Astrocyte of the spinal cord (primary cell): ENCODE data around the gene PHYHIPL.
"Not testable (repeated sequence)": the region's sequence is repeated elsewhere in the genome, so short reads cannot be mapped to it uniquely, and the experiment has no call there.

ENCODE experiments used
- DNase-seq: peaks from one replicate; pipeline ENCODE4 v3.0.0; 2011; ENCODE audit warnings: low read depth, low spot score
- H3K4me3 ChIP-seq: 2 replicates; pipeline ENCODE4 v1.5.1; 2011; ENCODE audit warnings: low read depth, mild to moderate bottlenecking, low read length, moderate library complexity
- CTCF ChIP-seq: IDR thresholded peaks from 2 replicates; pipeline ENCODE4 v1.5.1; 2012; ENCODE audit warnings: low read depth, mild to moderate bottlenecking, low read length, inconsistent platforms
- in situ Hi-C: cut with HindIII; loops from 2 replicates; pipeline ENCODE4 v1.10.0; 2017; ENCODE audit warnings: low sequenced_read_pairs

The PHYHIPL gene

DNA sequence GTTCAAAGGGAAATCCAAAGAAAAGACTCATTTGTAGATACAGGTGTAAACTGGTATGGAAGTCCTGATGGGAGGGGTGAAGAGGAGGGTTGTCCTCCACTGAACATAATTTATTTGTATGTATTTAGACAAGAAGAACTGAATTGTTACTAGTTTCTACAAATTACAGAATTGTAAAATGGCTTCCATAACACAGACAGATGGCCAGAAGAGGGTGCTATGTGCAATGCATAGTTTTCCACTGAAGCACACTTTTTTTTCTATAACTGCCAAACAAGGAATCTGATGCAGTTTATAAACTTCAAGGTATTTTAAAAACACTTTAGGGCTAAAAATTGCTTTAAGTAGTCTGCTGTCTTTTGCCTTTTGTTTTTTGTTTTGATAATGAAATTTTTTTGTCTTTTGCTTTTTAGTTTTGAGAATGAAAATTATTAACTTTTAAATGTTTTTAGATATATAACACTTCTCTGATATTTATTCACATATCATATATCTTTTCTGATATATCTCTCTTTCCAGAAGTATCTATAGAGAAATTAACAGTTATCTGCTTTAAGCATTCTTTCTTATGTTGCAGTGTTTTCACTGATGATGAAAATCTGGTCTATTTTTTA, 58.5 kb downstream of the PHYHIPL start:
- DNase-seq: peak; percentile 51
- no peak overlapping the region for H3K4me3 ChIP-seq
- peak; percentile 70 for TF ChIP-seq CTCF
- in situ Hi-C loops: no loop called here

DNA sequence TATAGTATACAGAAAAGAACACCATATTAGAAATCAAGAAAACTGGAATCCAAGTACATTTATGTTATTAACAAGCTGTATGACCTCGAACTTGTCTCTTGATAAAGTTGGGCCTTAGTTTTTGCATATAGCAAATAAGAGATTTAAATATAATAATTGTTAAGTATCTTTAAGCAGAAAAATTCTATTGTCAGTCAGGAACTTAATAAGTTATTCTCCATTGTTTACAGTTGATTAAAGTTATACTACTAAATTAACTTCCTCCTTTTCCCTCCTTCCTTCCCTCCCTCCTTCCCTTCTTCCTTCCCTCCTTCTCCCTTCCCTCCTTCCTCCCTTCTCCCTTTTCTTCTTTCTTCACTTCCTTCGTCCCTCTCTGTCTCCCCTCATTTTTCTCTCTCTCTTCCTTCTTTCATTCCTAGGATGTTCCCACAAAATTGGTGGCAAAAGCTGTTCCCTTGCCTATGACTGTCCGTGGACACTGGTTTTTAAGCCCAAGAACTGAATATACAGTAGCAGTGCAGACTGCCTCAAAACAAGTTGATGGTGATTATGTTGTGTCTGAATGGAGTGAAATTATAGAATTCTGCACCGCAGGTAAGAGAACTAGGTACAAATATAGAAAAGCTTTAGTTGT, 59.7 kb downstream of the PHYHIPL start:
- no peak for DNase-seq
- no peak for TF ChIP-seq CTCF
- no peak overlapping the region for H3K4me3 ChIP-seq
- in situ Hi-C loops: no loop called here

DNA sequence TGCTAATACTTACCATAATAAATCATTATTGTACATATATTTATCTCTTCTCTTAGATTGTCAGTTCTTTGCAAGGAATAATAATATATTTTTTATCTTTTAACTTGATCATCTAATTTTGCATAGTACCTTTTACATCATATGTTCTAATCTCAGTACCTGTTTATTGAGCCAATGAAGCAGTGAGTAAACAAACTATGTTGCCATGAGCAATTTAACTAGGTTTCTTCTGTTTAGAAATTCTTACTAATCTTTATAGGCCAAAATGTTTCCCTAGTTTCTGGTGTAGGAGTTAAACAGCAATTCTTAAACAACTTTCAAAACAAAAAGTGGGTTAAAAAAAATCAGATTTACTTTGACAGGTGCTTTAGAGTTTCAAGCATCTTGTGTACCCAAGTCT, 61.3 kb downstream of the PHYHIPL start:
- no peak for DNase-seq
- in situ Hi-C loops: no loop called here
- no peak for TF ChIP-seq CTCF
- H3K4me3 ChIP-seq: no peak overlapping the region

GRCh38 chr10:59239108-59239507, 62.7 kb downstream of the PHYHIPL start:
- in situ Hi-C loops, H3K4me3 ChIP-seq, DNase-seq: not testable (repeated sequence)

GRCh38 chr10:59240582-59241183, 64.2 kb downstream of the PHYHIPL start:
- in situ Hi-C loops: no loop called here
- TF ChIP-seq CTCF: peak; percentile 27
- peak; percentile 58 for DNase-seq
- H3K4me3 ChIP-seq: no peak overlapping the region

DNA sequence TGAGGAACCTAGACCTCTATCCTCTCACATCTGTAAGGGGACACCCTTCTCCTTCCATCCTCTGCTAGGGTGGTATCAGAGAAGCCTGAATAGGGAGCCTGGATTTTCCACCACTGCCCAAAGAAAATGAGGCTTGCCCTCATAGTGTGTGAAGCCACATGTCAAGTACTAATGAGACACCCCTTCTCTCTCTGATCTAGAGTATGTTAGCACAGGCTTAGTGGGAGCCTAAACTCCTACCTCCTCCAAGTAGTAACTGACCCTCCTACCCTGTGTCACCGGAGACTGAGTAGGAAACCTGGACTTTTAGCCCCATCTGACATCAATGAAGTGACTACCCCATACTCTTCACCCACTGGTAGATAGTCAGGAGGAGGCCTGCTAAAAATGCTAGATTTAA, 65.6 kb downstream of the PHYHIPL start:
- no peak overlapping the region for H3K4me3 ChIP-seq
- no peak for DNase-seq
- in situ Hi-C loops: no loop called here
- TF ChIP-seq CTCF: no peak

DNA sequence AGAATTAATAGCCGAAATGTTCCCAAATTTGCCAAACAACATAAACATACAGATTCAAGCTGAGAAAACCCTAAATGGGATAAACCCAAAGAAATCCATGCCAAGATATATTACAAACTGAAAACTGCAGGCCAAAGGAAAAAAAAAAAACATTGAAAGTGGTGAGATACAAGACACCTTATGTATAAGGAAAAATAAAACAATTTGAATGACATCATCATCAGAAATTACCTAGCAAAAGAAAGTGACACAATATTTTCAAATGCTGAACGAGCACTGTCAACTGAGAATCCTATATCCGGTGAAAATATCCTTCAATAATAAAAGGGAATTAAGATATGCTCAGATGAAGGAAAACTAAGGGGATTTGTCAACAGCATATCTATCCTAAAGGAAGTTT, 66.5 kb downstream of the PHYHIPL start:
- DNase-seq: no peak
- TF ChIP-seq CTCF: no peak
- no peak overlapping the region for H3K4me3 ChIP-seq
- in situ Hi-C loops: no loop called here
